Breast epithelium (tissue), 4 donors: ENCODE data around the gene RUNDC3A. TPM values are rescaled to one million over a fixed set of nuclear protein-coding genes. Genes with fewer than 3 reads are reported as not detected.
A peak's percentile ranks its signal among the peaks of the same experiment; 100 is the strongest.
"Not testable (repeated sequence)": the region's sequence is repeated elsewhere in the genome, so short reads cannot be mapped to it uniquely, and the experiment has no call there.

ENCODE experiments used
- DNase-seq, 2 donors: peaks; one replicate each; pipeline ENCODE4 v3.0.0-alpha.2; 2019; ENCODE audit warnings: low spot score in 2 of 2
- H3K27ac ChIP-seq, 2 donors: fragments of 200-600 bp; sonication (generic) in 1 of 2; one replicate each; pipeline ENCODE4 v1.5.1; 2016 to 2019; ENCODE audit warnings: mild to moderate bottlenecking in 1 of 2
- H3K27me3 ChIP-seq, 2 donors: fragments of 200-600 bp; sonication (generic) in 1 of 2; one replicate each; pipeline versions ENCODE4 v1.5.1 to v1.6.0; 2017 to 2019; ENCODE audit warnings: control low read depth in 1 of 2, mild to moderate bottlenecking in 1 of 2
- H3K36me3 ChIP-seq: fragments of 200-600 bp; one replicate; pipeline ENCODE4 v1.5.1; 2019
- H3K4me1 ChIP-seq, 2 donors: fragments of 200-600 bp; sonication (generic); one replicate each; pipeline ENCODE4 v1.5.1; 2016 to 2019; ENCODE audit warnings: control low read depth in 1 of 2
- H3K4me3 ChIP-seq, 3 donors: fragments of 200-600 bp; sonication (generic); 1 replicate in 2 of 3; 2 replicates in 1 of 3; pipeline ENCODE4 v1.5.1; 2016 to 2019; ENCODE audit warnings: mild to moderate bottlenecking in 3 of 3, moderate library complexity in 2 of 3
- H3K9me3 ChIP-seq, 2 donors: fragments of 200-600 bp; sonication (generic) in 1 of 2; one replicate each; pipeline ENCODE4 v1.5.1; 2016 to 2019; ENCODE audit warnings: control low read depth in 1 of 2
- POLR2A ChIP-seq: fragments of 450-650 bp; IDR thresholded peaks from one replicate; pipeline ENCODE4 v1.6.1; 2016; ENCODE audit warnings: antibody characterized with exemption, mild to moderate bottlenecking, moderate library complexity
- POLR2AphosphoS5 ChIP-seq, 3 donors: sonication (generic); formaldehyde crosslinking; IDR thresholded peaks; one replicate each; pipeline ENCODE4 v1.6.1; 2017; ENCODE audit warnings: antibody characterized with exemption in 3 of 3
- intact Hi-C: fragments of 100-400 bp; cut with DNase I; formaldehyde crosslinking; loops from one replicate; pipeline ENCODE4 v1.15.1; 2023; ENCODE audit warnings: low total_unique reads
- total RNA-seq, 3 donors: library from RNA; depleted of rRNA; stranded (reverse); fragments of >200 nt; gene quantifications; one replicate each; pipeline ENCODE4 v1.1.0, GENCODE V29; 2016
- TF ChIP-seq, protein P1 (sequence below), 3 donors: fragments of 450-650 bp; IDR thresholded peaks; one replicate each; pipeline ENCODE4 v1.5.1; 2016 to 2017; ENCODE audit warnings: antibody characterized with exemption in 3 of 3, mild to moderate bottlenecking in 3 of 3, moderate library complexity in 3 of 3

The RUNDC3A gene
- total RNA-seq, 3 donors from 2014 or later: 0.48 to 1.6 TPM; not detected in 1

DNA sequence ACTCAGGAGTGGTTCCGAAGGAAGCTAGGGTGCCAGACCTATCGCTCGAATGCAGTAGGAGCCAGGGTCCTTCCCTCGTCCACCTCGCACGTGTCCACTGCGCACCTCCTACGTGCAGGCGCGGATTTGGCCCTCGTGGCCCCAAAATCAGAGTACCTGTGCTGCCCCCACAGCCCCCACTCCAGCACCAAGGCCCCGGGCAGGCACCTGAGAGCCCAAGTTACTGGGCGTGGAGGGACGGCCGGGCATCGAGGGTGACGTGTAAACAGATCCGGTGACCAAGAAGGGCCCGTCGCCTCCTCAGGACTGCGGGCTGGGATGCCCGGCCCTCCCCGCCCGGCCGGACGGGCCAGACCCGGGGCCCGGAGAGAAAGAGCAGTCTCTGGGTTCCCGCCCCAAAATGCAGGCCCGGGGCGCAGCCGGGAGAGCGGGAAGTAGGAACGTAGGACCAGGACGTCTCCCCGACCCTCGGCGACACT lies 15.7 kb downstream of the RUNDC3A start:
- Histone ChIP-seq H3K36me3 (no peaks in the 10 kb centered on the region), H3K27me3 (no peaks in the 10 kb centered on the region), H3K4me1 (peaks cover 0 to 8% of the 10 kb centered on the region in 2 donors), H3K27ac (peak overlapping the region; percentile 92 to 98), H3K9me3 (no peaks in the 10 kb centered on the region), H3K4me3 (peak overlapping the region; percentile 93 to 99 (median 94))
- no peak for TF ChIP-seq POLR2AphosphoS5 (IDR thresholded peaks at IDR 0.05)
- TF ChIP-seq, protein P1, sequence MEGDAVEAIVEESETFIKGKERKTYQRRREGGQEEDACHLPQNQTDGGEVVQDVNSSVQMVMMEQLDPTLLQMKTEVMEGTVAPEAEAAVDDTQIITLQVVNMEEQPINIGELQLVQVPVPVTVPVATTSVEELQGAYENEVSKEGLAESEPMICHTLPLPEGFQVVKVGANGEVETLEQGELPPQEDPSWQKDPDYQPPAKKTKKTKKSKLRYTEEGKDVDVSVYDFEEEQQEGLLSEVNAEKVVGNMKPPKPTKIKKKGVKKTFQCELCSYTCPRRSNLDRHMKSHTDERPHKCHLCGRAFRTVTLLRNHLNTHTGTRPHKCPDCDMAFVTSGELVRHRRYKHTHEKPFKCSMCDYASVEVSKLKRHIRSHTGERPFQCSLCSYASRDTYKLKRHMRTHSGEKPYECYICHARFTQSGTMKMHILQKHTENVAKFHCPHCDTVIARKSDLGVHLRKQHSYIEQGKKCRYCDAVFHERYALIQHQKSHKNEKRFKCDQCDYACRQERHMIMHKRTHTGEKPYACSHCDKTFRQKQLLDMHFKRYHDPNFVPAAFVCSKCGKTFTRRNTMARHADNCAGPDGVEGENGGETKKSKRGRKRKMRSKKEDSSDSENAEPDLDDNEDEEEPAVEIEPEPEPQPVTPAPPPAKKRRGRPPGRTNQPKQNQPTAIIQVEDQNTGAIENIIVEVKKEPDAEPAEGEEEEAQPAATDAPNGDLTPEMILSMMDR (IDR thresholded peaks at IDR 0.05): no peak
- TF ChIP-seq POLR2A: no peak
- no peak for DNase-seq
- intact Hi-C loops: no loop called here

DNA sequence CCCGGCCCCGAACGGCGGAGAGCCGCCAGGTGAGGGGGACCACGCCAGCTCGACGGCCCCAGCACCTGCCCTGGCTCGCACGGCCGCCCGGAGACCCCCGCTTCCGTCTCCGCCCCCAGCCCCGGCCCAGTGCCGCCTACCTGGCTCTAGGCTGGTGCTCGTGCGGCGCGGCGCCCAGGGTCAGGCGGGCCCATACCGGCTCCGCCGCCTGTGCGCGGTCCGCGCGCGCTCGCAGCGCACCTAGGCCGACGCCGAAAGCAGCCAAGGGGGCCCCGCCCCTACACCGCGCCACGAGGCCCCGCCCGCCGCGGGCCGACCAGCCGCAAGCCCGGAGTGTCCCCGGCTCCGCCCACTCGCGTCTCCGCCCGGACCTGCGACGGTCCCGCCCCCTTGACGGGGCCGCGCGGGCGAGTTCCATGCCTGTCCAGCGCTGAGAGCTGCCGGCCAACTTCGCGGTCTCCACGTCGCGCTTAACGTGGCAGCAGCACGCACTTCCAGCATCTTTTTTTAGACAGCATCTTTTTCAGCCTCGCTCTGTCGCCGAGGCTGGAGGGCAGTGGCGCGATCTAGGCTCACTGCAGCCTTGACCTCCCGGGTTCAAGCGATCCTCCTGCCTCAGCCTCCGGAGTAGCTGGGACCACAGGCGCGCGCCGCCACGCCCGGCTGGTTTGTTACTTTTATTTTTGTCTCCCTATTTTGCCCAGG lies 16.3 kb downstream of the RUNDC3A start, which contains the start of gene SLC25A39:
TSS of gene SLC25A39 (minus strand) at position 253 of the 705 bp plus-strand sequence. CDS start 1,261 bp downstream, outside the sequence.
- Histone ChIP-seq H3K4me3 (peak within 1 kb of the TSS; percentile 93 to 99 (median 94)), H3K9me3 (no peaks in the 10 kb centered on the region), H3K27ac (peak within 1 kb of the TSS; percentile 92 to 98), H3K36me3 (no peaks in the 10 kb centered on the region), H3K27me3 (no peaks in the 10 kb centered on the region), H3K4me1 (peaks cover 0 to 8% of the 10 kb centered on the region in 2 donors)
- peak; percentile 94 to 95 for DNase-seq
- intact Hi-C loops: loop anchor here (5.0 kb wide), 1 partner anchor 112 kb away; no protein-coding TSS in a partner anchor
- TF ChIP-seq, protein P1 (IDR thresholded peaks at IDR 0.05): peak in 1 of 3 donors; percentile 11
- TF ChIP-seq POLR2A (peak; percentile 41), POLR2AphosphoS5 (IDR thresholded peaks at IDR 0.05) (peak in 2 of 3 donors; percentile 38 to 86)

DNA sequence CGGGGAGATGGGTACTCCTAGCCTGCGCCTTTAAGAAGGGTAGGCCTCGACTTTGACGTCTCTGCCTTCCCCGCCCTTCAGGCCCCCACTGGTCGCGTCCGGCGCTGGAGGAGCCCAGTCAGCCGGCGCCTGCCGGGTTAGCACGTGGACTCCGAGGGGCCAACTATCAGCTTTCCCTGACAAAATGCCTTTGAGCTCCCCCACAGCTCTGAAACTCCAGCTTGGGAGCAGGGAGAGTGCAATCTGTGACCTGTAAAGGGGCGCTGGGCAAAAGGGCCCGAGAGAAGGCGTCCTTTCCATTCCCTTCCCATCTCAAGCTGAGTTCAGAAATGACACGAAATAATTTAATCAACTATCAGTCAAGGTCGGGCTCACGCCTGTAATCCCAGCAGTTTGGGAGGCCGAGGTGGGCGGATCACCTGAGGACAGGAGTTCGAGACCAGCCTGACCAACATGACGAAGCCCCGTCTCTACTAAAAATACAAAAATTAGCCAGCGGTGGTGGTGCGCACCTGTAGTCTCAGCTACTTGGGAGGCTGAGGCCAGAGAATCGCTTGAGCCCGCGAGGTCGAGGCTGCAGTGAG lies 18.6 kb downstream of the RUNDC3A start:
- Histone ChIP-seq H3K27ac (peak overlapping the region; percentile 92 to 98), H3K36me3 (no peaks in the 10 kb centered on the region), H3K27me3 (no peaks in the 10 kb centered on the region), H3K9me3 (no peaks in the 10 kb centered on the region), H3K4me1 (peaks cover 2 to 8% of the 10 kb centered on the region in 2 donors), H3K4me3 (peak overlapping the region; percentile 93 to 99 (median 94))
- peak; percentile 95 to 96 for DNase-seq
- intact Hi-C loops: loop anchor here (5.0 kb wide), 1 partner anchor 115 kb away; no protein-coding TSS in a partner anchor
- peak; percentile 49 to 87 (median 71) for TF ChIP-seq POLR2AphosphoS5 (IDR thresholded peaks at IDR 0.05)
- TF ChIP-seq, protein P1 (IDR thresholded peaks at IDR 0.05): no peak
- TF ChIP-seq POLR2A: no peak

DNA sequence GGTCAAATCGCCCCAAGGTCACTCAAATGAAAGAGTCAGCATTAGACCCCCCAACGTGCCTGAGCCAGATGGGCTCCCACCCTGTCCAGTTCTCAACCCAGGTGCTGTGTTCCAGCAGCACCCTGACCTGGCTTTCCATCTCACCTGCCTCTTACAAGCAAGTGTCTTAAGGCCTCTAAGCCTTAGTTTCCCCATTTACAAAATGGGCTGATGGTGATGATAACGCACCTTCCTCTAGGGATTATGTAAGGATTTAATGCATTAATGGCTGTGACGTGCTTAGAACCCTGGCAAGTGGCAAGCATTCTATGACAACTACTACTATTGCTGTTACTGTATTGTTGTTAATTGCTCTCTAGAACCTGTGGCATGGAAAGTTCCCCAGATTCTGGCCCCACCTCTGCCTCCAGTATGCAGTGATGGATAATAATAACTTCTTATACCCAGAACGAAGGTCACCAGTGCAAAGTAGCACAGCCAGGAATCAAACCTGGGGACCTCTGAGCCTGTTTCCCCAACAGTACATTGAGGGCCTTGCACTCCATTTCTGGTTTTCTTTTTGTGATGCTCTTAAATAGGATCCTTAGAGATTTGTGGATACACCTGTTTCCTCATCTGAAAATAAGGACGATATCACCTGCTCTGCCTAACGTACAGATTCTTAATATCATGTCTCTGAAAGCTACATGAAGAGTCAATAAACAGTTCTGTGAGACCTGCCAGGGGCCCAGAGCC lies 19.5 kb downstream of the RUNDC3A start:
- no peak for DNase-seq
- Histone ChIP-seq H3K27me3 (no peaks in the 10 kb centered on the region), H3K27ac (no peak overlapping the region), H3K36me3 (no peaks in the 10 kb centered on the region), H3K4me1 (peaks cover 2 to 8% of the 10 kb centered on the region in 2 donors), H3K4me3 (no peak overlapping the region), H3K9me3 (no peaks in the 10 kb centered on the region)
- intact Hi-C loops: loop anchor here (5.0 kb wide), 1 partner anchor 116 kb away; no protein-coding TSS in a partner anchor
- TF ChIP-seq, protein P1 (IDR thresholded peaks at IDR 0.05): no peak
- TF ChIP-seq POLR2A: no peak
- TF ChIP-seq POLR2AphosphoS5 (IDR thresholded peaks at IDR 0.05): no peak

DNA sequence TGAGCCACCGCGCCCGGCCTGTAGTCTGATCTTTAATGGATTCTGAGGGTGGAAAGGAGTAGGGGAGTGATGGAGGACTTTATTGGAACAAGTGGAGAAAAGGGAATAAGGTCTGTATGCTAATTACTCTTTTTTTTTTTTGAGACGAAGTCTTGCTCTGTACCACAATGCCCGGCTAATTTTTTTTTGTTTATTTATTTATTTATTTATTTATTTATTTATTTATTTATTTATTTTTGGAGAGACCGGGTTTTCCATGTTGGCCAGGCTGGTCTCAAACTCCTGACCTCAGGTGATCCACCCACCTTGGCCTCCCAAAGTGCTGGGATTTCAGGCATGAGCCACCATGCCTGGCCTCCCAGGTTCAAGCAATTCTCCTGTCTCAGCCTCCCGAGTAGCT lies 21.1 kb downstream of the RUNDC3A start:
- not testable (repeated sequence) for H3K4me3 ChIP-seq, H3K27ac ChIP-seq, H3K27me3 ChIP-seq, H3K9me3 ChIP-seq, DNase-seq, H3K4me1 ChIP-seq, H3K36me3 ChIP-seq
- intact Hi-C loops: loop anchor here (5.0 kb wide), 1 partner anchor 117 kb away; no protein-coding TSS in a partner anchor

DNA sequence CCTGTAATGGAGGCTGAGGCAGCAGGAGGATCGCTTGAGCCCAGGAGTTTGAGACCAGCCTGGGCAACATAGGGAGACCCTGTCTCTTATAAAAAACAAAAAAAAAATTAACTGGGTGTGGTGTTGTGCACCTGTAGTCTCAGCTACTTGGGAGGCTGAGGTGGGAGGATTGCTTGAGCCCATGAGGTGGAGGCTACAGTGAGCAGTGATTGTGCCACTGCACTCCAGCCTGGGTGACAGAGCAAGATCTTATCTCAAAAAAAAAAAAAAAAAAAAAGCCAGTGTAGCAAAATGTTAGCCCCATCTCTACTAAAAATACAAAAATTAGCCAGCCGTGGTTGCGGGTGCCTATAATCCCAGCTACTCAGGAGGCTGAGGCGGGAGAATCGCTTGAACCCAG lies 21.9 kb downstream of the RUNDC3A start:
- H3K27me3 ChIP-seq, H3K36me3 ChIP-seq, H3K4me1 ChIP-seq, DNase-seq, intact Hi-C loops, H3K4me3 ChIP-seq, H3K9me3 ChIP-seq, H3K27ac ChIP-seq: not testable (repeated sequence)
